ENCODE results near the gene RAB42. TPM values are rescaled to one million over a fixed set of nuclear protein-coding genes. Genes with fewer than 3 reads are reported as not detected.
A peak's percentile ranks its signal among the peaks of the same experiment; 100 is the strongest.

RAB42 gene
- total and polyA plus RNA-seq, 9 of the 15 experiments (the other 6 are each of a cell fraction or from before 2014, with no cell fraction given): 0.07 to 0.14 (median 0.12) TPM; not detected in 6

GRCh38 chr1:28581531-28582247 is 10.4 kb upstream of the RAB42 start (continued):
- TF ChIP-seq RFX7 (CRISPR knock-in tag; IDR thresholded peaks at IDR 0.05) (no peak), UBTF (IDR thresholded peaks at IDR 0.05; ENCODE audit: borderline replicate concordance in 1 of 2, low read depth in 2 of 2, low read length in 2 of 2) (no peak), ZKSCAN1 (IDR thresholded peaks at IDR 0.05; ENCODE audit: low read depth, low read length) (peak; percentile 83; the same call in 1 of the 2 replicates), GABPB1 (CRISPR knock-in tag; IDR thresholded peaks at IDR 0.05) (peak; percentile 89), L3MBTL2 (IDR thresholded peaks at IDR 0.05) (peak; percentile 99), KLF6 (CRISPR knock-in tag; IDR thresholded peaks at IDR 0.05; ENCODE audit: borderline replicate concordance) (peak; percentile 90), GTF2F1 (IDR thresholded peaks at IDR 0.05; ENCODE audit: low read depth, low read length) (peak; percentile 100), TRIM24 (IDR thresholded peaks at IDR 0.05) (peak in 1 of 2 experiments; percentile 61; a peak in 1 of 4 replicates), JUN (IDR thresholded peaks at IDR 0.05; ENCODE audit: borderline replicate concordance, low read depth, low read length) (peak; percentile 85; the same call in 1 of the 2 replicates), JUN (CRISPR knock-in tag; IDR thresholded peaks at IDR 0.05; ENCODE audit: borderline replicate concordance) (no peak), ZSCAN29 (IDR thresholded peaks at IDR 0.05) (0 out of 2 replicates have a peak, but pooled peaks have one; percentile 15), HLTF (IDR thresholded peaks at IDR 0.05) (peak; percentile 67; the same call in 1 of the 2 replicates), CREB5 (CRISPR knock-in tag; IDR thresholded peaks at IDR 0.05) (no peak), ZKSCAN8 (CRISPR knock-in tag; IDR thresholded peaks at IDR 0.05) (no peak), ZNF384 (IDR thresholded peaks at IDR 0.05; ENCODE audit: low read depth, low read length) (peak; percentile 58; the same call in 1 of the 2 replicates), SPI1 (IDR thresholded peaks at IDR 0.05; ENCODE audit: borderline replicate concordance, low read depth, low read length) (no peak), ZFX (CRISPR knock-in tag; IDR thresholded peaks at IDR 0.05) (peak; percentile 97), SOX6 (IDR thresholded peaks at IDR 0.05) (peak; percentile 55; the same call in 1 of the 2 replicates), DEAF1 (CRISPR knock-in tag; IDR thresholded peaks at IDR 0.05) (0 out of 2 replicates have a peak, but pooled peaks have one; percentile 26), GATAD2A (IDR thresholded peaks at IDR 0.05) (peak; percentile 86; the same call in 1 of the 2 replicates), TARDBP (IDR thresholded peaks at IDR 0.05) (peak; percentile 89), PML (IDR thresholded peaks at IDR 0.05; ENCODE audit: low read length) (peak; percentile 98), RFX1 (IDR thresholded peaks at IDR 0.05) (no peak)
- TF ChIP-seq, protein P1, sequence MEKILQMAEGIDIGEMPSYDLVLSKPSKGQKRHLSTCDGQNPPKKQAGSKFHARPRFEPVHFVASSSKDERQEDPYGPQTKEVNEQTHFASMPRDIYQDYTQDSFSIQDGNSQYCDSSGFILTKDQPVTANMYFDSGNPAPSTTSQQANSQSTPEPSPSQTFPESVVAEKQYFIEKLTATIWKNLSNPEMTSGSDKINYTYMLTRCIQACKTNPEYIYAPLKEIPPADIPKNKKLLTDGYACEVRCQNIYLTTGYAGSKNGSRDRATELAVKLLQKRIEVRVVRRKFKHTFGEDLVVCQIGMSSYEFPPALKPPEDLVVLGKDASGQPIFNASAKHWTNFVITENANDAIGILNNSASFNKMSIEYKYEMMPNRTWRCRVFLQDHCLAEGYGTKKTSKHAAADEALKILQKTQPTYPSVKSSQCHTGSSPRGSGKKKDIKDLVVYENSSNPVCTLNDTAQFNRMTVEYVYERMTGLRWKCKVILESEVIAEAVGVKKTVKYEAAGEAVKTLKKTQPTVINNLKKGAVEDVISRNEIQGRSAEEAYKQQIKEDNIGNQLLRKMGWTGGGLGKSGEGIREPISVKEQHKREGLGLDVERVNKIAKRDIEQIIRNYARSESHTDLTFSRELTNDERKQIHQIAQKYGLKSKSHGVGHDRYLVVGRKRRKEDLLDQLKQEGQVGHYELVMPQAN (IDR thresholded peaks at IDR 0.05; ENCODE audit: borderline replicate concordance): peak; percentile 95
